GM19023 (cell line): ENCODE data around the gene FITM1.

Experiments used
- ATAC-seq: cut with Tn5 transposase; IDR thresholded peaks from one replicate; pipeline ENCODE4 v1.9.1; 2021; ENCODE audit warnings: mild to moderate bottlenecking, moderate library complexity; ENCODE audit not compliant: unreplicated experiment

FITM1 gene

DNA sequence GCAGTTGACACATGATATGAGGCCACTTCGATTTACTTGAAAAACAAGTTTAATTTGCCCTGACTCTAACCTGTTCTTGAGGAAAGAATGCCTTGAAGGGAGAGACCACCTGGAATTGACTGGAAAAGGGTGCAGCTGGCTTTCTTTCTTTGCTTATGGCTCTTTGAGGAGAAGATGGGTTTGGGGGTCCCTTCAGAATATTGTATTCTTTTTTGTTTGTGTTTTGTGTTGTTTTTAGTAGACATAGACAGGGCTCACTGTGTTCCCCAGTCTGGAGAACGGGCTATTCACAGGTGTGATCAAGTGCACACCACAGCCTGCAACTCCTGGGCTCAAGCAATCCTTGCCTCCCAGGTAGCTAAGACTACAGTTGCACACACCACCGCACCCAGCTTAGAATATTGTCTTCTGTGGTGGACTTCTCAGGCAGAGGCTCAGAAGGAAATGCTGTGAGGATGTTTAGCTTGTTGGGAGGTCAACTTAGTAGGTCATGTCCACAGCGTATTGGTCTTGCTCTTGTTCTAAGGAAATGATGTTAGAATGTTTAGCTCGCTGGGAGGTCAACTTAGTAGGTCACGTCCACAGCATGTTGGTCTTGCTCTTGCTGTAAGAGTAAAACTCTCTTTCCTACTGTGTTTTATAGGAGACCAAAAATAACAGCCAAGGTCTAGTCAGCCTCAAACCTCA, 14.2 kb upstream of the FITM1 start:
- ATAC-seq, result no peak

DNA sequence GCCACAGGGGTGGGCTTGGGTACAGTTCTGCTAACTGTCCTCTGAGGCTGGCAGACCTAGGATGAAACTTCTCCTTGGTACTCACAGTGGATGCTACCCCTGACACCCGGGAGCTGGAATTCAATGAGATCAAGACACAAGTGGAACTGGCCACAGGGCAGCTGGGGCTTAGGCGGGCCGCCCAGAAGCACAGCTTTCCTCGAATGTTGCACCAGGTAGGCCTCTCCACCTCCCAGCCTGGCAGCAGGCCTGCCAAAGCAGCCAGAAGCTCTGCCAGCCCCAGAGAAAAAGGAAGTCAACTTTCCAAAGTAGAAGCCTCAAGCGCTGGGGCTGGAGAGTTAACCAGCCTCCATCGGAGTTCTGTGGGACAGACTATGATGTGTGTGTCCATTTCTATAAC, 13.3 kb upstream of the FITM1 start:
- ATAC-seq, result no peak

DNA sequence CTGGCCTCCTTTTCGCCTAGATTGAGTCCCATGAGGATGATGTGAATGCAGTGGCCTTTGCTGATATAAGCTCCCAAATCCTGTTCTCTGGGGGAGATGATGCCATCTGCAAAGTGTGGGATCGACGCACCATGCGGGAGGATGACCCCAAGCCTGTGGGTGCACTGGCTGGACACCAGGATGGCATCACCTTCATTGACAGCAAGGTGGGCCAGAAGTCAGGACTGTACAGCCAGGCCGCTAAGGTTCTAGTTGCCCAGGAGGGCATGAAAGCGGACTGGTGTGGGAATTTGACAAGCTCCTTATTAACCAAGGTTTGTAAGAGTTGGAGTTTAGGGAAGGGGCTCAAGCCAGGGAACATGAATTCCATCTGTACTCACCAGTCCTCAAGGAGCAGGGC, 10.8 kb upstream of the FITM1 start:
- no peak for ATAC-seq

DNA sequence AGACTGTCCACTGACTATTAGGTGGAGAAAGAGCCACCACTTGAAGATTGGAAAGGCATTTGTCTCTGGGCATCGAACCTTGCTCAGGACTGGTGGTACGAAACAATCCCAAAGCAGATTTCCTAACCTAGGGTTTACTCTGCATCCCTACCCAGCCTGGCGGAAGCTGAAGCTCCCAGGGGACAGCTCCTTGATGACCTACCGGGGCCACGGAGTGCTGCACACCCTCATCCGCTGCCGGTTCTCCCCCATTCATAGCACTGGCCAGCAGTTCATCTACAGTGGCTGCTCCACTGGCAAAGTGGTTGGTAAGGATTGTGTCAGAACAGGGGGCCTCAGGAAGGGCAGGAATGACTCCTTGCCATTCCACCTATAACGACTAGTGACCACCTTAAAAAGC, 9.2 kb upstream of the FITM1 start:
- ATAC-seq, result no peak

DNA sequence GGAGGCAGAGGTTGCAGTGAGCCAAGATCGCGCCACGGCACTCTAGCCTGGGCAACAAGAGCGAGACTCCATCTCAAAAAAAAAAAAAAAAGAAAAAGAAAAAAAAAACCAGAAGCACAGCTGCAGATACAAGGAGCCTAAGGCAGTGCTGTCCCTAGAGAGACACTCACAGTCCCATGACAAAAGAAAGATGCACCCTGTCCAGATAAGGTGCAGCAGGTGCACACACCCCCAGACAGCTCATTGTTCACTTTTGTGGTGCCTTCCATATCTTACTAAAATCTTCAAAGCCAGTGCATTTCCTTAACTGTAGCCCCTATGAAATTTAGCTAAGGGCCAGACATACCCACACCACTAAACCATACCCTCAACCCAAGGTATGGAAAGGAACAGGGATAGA, 8.0 kb upstream of the FITM1 start:
- no peak for ATAC-seq

DNA sequence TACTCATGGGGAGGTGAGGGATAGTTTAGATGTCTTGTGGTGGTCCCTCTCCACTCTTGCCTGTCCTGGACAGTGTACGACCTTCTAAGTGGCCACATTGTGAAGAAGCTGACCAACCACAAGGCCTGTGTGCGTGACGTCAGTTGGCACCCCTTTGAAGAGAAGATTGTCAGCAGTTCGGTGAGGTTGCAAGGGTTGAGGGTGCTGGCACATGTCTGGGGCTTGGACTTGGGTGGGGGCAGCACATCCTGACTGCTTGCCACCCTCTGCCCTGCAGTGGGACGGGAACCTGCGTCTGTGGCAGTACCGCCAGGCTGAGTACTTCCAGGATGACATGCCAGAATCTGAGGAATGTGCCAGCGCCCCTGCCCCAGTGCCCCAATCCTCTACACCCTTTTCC, 7.6 kb upstream of the FITM1 start:
- ATAC-seq, result no peak

DNA sequence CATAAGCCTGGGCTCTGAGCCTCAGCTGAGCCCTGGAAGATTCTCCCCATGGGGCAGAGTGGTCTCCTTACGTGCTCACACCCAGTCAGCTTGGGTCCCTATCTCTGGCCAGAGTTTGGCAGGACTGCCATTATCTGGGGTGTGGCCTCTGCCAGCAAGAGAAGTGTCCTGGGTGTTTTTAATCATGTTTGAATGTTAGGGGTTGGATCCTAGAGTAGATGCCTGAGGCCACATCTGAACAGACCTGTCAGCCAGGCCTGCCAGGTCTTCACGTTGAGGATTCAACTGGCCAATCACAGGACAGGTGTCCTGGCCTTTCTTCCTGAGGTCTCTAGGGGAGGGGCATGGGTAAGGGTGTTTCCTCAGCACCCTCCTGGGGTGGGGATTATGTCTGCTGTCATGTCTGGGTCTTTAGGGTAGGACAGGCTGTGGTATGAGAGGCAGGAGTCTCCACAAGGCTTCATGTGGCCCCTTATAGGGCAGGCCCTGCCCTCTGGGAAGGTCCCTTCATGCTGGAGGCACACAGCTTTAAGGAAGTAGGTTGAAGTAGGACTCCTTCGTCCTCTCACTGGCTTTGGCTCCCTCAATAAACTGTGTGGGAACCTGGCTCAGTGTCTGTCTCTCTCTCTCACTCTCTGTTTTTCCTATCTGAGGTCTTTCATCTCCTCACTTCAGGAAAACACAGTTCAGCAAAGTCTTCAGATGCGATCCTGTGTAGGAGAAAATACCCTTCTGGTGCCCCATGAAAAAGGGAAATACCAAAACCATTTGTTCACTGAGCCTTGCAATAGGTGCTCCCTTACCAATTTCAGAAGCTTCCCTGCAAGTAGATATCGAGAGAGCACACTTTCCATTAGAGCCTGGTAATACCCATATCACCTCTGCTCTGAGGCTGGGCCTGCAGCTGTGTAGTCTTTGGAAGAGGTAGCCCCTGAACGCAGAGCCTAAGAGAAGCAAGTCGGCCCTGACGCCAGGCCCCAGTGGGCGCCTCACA, 6.7 kb upstream of the FITM1 start:
- ATAC-seq, result peak; percentile 70

DNA sequence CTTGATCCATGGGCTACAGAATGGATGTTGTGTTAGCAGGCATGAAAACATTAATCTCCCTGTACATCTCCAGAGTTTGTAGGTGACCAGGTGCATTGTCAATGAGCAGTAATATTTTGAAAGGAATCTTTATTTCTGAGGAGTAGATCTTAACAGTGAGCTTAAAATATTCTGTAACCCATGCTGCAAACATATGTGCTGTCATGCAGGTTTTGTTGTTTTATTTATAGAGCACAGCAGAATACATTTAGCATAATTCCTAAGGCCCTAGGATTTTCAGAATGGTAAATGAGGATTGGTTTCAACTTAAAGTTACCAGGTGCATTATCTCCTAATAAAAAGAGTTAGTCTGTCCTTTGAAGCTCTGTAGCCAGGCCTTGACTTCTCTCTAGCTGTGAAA, 3.5 kb upstream of the FITM1 start:
- no peak for ATAC-seq

DNA sequence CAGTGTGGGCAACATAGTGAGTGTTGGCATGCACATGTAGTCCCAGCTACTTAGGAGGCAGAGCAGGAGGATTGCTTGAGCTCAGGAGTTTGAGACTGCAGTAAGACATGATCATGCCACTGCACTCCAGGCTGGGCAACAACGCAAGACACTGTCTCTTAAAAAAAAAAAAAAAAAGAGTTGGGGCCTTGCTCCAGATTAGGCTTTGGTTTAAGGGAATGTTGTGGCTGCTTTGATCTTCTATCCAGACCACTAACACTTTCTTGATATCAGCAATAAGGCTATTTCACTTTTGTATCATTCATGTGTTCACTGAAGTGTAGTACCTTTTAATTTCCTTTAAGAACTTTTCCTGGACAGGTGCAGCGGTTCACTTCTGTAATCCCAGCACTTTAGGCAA, 2.8 kb upstream of the FITM1 start:
- no peak for ATAC-seq

DNA sequence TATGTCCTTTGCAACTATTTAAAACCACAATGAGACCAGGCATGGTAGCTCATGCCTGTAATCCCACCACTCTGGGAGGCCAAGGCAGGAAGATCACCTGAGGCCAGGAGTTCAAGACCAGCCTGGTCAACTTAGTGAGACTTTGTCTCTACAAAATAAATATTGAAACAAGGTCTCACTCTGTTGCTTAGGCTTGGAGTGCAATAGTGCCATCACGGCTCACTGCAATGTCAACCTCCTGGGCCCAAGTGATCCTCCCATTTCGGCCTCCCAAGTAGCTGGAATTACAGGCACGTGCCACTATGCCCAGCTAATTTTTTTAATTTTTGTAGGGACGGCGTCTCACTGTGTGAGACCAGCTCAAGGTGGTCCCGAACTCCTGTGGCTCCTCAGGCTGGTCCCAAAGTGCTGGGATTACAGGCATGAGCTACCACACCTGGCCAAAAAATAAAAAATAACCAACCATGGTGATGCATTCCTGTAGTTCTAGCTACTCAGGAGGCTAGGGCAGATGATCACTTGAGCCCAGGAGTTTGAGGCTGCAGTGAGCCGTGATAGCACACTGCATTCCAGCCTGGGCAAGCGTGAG, 955 bp upstream of the FITM1 start:
- ATAC-seq, result no peak

DNA sequence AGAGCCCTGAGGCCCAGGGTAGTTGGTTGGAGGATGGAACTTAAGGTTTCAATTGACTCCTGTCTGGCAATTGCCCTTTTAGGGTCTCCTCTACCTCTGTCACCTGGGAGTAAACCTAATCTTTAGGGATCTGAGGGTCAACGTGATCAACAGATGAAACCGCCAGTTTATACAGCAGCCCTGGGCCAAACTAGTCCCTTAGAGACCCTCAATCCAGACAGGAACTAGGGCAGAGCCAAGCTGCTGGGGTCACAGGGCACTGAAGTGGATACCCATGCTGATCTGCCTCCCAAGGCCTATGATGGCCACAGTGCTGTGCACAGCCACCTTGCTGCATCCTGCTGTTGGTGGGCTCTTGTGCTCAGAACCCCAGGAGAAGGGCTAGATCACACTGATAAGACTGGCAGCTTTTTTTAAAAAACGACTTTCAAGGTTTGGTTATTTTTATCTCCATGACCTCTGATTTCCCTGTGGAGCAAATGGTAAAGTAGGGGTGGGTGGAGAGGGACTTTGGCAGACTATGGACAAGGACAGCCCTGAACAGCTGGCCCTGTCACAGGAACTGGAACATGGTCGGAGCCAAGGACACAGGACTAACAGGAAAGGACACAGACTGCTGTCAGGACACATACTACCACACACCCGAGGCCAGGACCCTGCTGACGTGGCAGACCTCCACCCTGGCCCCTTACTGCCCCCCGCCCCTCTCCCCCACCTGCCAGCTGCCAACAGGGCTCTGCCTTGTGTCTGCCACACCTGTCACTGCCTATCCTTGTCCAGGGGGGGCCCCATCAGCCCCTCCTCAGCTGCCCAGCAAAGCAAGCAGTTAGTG, 474 bp downstream of the FITM1 start:
- no peak for ATAC-seq

DNA sequence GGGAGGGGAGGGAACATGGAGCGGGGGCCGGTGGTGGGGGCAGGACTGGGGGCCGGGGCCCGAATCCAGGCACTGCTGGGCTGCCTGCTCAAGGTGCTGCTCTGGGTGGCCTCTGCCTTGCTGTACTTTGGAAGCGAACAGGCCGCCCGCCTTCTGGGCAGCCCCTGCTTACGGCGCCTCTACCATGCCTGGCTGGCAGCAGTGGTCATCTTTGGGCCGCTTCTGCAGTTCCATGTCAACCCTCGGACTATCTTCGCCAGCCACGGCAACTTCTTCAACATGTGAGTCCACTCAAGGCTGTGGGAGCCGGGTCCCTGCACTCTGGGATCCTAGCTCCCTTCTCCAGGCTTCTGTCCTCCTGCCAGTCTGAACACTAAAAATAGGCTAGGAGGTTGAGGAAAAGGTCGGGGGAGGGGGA, 1.1 kb downstream of the FITM1 start:
- ATAC-seq, result no peak

DNA sequence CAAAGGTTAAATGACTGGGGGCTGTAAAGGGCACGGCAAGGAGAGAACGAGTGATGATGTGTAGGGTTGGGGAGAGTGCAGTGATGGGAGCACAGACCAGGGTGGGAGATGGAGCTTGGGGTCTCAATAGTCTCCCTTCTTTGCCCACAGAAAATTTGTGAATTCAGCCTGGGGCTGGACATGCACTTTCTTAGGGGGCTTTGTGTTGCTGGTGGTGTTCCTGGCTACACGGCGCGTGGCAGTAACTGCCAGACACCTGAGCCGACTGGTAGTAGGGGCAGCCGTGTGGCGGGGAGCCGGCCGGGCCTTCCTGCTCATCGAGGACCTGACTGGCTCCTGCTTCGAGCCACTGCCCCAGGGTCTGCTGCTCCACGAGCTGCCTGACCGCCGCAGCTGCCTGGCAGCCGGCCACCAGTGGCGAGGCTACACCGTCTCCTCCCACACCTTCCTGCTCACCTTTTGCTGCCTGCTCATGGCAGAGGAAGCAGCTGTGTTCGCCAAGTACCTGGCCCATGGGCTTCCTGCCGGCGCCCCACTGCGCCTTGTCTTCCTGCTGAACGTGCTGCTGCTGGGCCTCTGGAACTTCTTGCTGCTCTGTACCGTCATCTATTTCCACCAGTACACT, 1.7 kb downstream of the FITM1 start:
- ATAC-seq, result no peak

DNA sequence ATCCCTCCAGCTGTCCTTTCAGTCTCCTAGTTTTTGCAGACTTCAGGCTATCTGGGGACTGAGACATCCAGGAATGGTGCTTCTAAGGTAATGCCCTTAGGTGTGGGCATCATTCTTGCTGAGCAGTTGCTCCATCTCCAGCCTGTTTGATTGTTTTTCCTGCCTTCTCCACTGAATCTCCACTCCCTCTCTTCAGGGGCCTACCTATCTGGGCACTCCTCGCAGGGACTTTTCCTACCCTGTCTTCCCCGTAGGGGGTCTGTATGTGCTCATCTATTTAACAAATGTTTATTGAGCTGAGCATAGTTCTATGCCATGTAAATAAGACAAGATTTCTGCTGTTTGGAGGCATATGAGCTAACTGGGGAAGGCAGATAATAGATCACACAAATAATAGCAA, 2.5 kb downstream of the FITM1 start:
- no peak for ATAC-seq

DNA sequence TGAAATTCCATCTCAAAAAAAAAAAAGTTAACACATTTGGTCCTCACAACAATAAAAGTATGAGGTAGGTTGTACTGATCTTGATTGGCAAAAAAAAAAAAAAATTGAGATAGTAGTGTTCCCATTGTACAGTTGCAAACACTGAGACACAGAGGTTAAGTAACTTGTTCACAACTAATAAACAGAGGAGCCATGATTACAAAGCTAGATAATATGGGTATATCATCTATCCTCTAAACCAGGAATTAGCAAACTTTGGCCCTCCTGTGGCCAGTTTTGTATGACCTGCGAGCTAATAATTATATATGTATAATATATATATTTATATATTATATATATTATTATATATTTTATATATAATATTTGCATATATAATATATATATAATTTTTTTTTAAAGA, 3.3 kb downstream of the FITM1 start:
- no peak for ATAC-seq

DNA sequence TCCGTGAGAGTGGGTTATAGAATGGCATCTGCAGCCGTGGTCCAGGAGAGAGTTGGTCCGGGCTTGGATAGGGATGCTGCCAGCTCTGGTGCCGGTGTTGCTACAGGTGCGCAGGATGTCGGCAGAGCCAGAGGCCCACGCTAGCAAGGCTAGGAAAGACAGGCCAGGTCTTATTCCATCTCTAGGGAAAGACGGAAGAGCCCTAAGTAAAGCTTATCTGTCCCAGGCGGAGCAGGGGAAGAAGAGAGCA, 5.0 kb downstream of the FITM1 start:
- ATAC-seq, result no peak

DNA sequence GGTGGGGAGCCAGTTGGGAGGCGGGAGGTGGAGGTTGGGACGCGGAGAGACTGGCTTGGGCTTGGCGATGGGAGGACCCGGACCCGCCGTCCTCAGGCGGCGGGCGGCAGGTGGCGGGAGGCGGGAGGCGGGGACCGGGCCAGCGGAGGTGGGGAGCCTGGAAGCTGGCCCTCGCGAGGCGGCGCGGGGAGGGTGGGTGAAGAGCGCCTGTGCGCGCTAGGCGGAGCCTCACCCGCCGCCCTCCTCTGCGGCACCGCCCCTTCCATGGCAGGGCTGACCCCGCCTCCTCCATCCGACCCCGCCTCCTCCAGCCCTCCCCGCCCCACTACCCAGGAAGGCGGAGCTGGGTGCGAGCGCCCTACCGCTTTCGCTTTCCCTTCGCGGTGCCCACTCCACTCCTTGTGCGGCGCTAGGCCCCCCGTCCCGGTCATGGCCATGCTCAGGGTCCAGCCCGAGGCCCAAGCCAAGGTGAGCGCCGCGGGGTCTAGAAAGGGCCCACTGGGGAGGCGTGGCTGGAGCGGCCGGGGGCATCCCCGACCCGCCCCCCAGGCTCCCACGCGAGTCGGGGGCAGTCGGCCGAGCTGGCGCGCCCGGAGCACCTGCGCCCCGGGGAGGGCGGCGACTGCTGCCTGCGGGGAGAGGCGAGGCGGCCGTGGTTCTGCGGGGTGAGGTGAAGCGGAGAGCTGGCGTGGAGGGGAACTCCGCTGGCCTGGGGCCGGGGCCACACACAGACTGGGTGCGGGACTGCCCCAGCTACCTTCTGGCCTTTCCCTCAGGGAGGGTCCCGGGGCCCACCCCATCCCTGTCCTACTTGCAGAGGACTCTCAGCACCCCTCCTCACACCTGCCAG, 5.6 kb downstream of the FITM1 start, which contains the start of gene PSME1:
PSME1 (plus strand) TSS at position 361 of the 850 bp plus-strand sequence; CDS start at position 430, 69 bp downstream.
- peak; percentile 92 for ATAC-seq

DNA sequence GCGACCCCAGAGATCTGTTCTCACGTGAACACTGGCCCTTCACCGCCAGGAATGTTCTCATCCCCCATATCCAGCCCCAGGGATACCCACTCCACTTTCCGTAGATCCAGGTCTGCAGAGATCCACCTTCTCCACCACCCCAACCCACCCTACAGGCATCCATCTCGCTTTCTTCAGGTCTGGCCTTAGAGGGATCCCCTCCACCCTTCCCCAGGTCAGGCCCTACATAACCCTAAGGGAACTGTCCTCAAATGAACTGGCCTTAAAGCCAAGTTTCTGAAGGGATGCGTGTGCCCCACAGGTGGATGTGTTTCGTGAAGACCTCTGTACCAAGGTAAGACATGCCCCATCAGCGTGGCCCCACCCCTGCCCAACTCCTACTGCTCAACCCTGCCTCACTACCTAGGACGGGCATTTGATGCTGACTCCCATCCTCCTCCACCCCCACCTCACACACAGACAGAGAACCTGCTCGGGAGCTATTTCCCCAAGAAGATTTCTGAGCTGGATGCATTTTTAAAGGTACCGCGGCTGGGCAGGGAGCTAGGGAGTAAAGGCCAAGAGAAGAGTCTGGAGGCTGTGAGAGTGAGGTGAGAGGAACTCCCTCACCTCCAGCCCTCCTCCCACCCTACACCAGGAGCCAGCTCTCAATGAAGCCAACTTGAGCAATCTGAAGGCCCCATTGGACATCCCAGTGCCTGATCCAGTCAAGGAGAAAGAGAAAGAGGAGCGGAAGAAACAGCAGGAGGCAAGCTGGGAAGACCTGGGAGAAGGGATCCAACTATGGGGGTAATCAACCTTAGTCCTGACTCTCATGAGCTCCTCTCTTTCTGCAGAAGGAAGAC, 6.4 kb downstream of the FITM1 start:
- ATAC-seq, result no peak
